Mononuclear cell (primary cell): ENCODE results near the gene CIAO2A. TPM values are rescaled to one million over a fixed set of nuclear protein-coding genes. Genes with fewer than 3 reads are reported as not detected.
"Not testable (repeated sequence)": the region's sequence is repeated elsewhere in the genome, so short reads cannot be mapped to it uniquely, and the experiment has no call there.

Experiments used
- H3K27me3 ChIP-seq: 2 replicates; pipeline ENCODE4 v1.6.0; 2011; ENCODE audit warnings: low read length, control low read depth; ENCODE audit not compliant: insufficient read depth
- H3K4me1 ChIP-seq: 2 replicates; pipeline ENCODE4 v1.5.1; 2011; ENCODE audit warnings: mild to moderate bottlenecking, low read length, control low read depth; ENCODE audit not compliant: insufficient read depth
- H3K4me3 ChIP-seq: 2 replicates; pipeline ENCODE4 v1.5.1; 2011; ENCODE audit warnings: mild to moderate bottlenecking, low read length, moderate library complexity
- H3K9me3 ChIP-seq: 2 replicates; pipeline ENCODE4 v1.5.1; 2011; ENCODE audit warnings: low read depth, mild to moderate bottlenecking, control low read depth, low read length
- total RNA-seq: library from RNA; depleted of rRNA; stranded (reverse); fragments of >200 nt; gene quantifications from one replicate; pipeline ENCODE4 v1.2.3, GENCODE V29; 2012

CIAO2A gene
- total RNA-seq, 1 donor = 47.9 TPM

GRCh38 chr15:64122444-64122843, 28.8 kb upstream of the CIAO2A start:
- Histone ChIP-seq H3K9me3 (no peaks in the 10 kb centered on the region), H3K27me3 (no peaks in the 10 kb centered on the region), H3K4me1 (no peaks in the 10 kb centered on the region), H3K4me3 (no peak overlapping the region)

- H3K9me3 ChIP-seq = no peaks in the 10 kb centered on the region
- H3K27me3 ChIP-seq = no peaks in the 10 kb centered on the region
- no peak overlapping the region for H3K4me3 ChIP-seq
- H3K4me1 ChIP-seq = no peaks in the 10 kb centered on the region
These were observed 28.0 kb upstream of the CIAO2A start for GRCh38 chr15:64121614-64122013.

GRCh38 chr15:64120322-64120721, 26.7 kb upstream of the CIAO2A start:
- H3K4me1 ChIP-seq, H3K4me3 ChIP-seq, H3K9me3 ChIP-seq, H3K27me3 ChIP-seq: not testable (repeated sequence)

DNA sequence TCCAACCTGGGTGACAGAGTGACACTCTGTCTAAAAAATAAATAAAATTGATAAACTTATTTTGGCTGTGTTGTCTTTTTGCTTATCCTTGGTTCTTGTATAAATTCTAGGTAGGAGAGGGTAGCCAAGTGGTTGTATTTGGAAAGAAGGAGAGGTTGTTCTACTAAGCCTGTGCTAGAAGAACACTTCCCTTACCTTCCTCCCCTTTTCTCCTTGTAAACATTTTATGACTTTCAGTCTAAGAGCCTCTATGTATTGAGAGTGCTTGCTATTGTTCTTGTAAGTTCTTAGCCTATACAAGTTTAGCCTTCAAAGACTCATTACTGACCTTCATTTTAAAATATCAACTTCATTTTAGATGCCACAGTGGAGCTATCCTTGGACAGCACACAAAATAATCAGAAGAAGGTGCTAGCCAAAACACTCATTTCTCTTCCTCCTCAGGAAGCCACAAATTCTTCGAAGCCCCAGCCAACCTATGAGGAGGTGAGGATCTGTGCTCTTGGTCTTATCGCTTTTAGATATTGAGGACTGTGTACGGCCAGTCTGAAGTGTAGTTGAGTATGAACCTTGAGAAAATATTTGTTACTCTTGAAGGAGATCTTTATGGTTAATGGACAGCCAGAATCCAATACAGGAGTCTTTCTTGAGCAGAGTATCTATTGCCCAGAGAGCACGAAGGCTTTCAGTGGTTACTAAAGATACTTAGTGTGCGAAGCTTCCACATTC, 24.3 kb upstream of the CIAO2A start:
- H3K4me3 ChIP-seq = no peak overlapping the region
- no peaks in the 10 kb centered on the region for H3K9me3 ChIP-seq
- peaks cover 13% of the 10 kb centered on the region for H3K4me1 ChIP-seq
- no peaks in the 10 kb centered on the region for H3K27me3 ChIP-seq

GRCh38 chr15:64112904-64113303, 19.3 kb upstream of the CIAO2A start:
- Histone ChIP-seq H3K4me3 (no peak overlapping the region), H3K27me3 (no peaks in the 10 kb centered on the region), H3K9me3 (no peaks in the 10 kb centered on the region), H3K4me1 (peaks cover 57% of the 10 kb centered on the region)

- no peaks in the 10 kb centered on the region for H3K27me3 ChIP-seq
- H3K4me1 ChIP-seq = peaks cover 63% of the 10 kb centered on the region
- H3K4me3 ChIP-seq = no peak overlapping the region
- no peaks in the 10 kb centered on the region for H3K9me3 ChIP-seq
These were observed 18.6 kb upstream of the CIAO2A start for GRCh38 chr15:64112073-64112772.

GRCh38 chr15:64111679-64112050, 18.0 kb upstream of the CIAO2A start:
- Histone ChIP-seq H3K4me3 (no peak overlapping the region), H3K4me1 (peaks cover 67% of the 10 kb centered on the region), H3K9me3 (no peaks in the 10 kb centered on the region)

GRCh38 chr15:64110950-64111678, 17.5 kb upstream of the CIAO2A start:
- H3K4me3 ChIP-seq = no peak overlapping the region

More at GRCh38 chr15:64111679-64112050, 18.0 kb upstream of the CIAO2A start:
- H3K27me3 ChIP-seq = no peaks in the 10 kb centered on the region

GRCh38 chr15:64110108-64110701, 16.6 kb upstream of the CIAO2A start:
- not testable (repeated sequence) for H3K27me3 ChIP-seq, H3K9me3 ChIP-seq
- peaks cover 76% of the 10 kb centered on the region for H3K4me1 ChIP-seq

More at GRCh38 chr15:64110950-64111678, 17.5 kb upstream of the CIAO2A start:
- H3K4me1 ChIP-seq = peaks cover 73% of the 10 kb centered on the region
- H3K9me3 ChIP-seq = no peaks in the 10 kb centered on the region
- H3K27me3 ChIP-seq = no peaks in the 10 kb centered on the region

GRCh38 chr15:64107337-64107736, 13.7 kb upstream of the CIAO2A start:
- Histone ChIP-seq H3K4me1 (peaks cover 69% of the 10 kb centered on the region), H3K27me3 (no peaks in the 10 kb centered on the region)

More at GRCh38 chr15:64110108-64110701, 16.6 kb upstream of the CIAO2A start:
- not testable (repeated sequence) for H3K4me3 ChIP-seq

GRCh38 chr15:64105113-64105704, 11.6 kb upstream of the CIAO2A start:
- H3K4me3 ChIP-seq = no peak overlapping the region
- no peaks in the 10 kb centered on the region for H3K27me3 ChIP-seq
- no peaks in the 10 kb centered on the region for H3K9me3 ChIP-seq
- H3K4me1 ChIP-seq = peaks cover 59% of the 10 kb centered on the region

More at GRCh38 chr15:64107337-64107736, 13.7 kb upstream of the CIAO2A start:
- Histone ChIP-seq H3K4me3 (no peak overlapping the region), H3K9me3 (no peaks in the 10 kb centered on the region)

- Histone ChIP-seq H3K4me3 (no peak overlapping the region), H3K27me3 (no peaks in the 10 kb centered on the region), H3K4me1 (peaks cover 64% of the 10 kb centered on the region), H3K9me3 (no peaks in the 10 kb centered on the region)
These were observed 8.9 kb upstream of the CIAO2A start for GRCh38 chr15:64102497-64102896.

DNA sequence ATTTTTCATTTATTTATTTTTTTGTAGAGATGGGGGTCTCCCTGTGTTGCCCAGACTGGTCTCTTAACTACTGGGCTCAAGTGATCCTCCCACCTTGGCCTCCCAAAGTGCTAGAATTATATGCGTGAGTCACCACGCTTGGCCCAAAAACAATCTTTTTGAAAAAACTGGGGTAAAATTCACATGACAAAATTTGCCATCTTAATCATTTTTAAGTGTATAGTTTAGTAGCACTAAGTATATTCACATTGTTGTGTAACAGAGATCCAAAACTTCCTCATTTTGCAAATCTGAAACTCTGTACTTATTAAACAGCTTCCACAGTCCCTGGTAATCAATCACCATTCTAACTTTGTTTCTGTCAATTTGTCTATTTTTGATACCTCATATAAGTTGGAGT, 7.3 kb upstream of the CIAO2A start:
- no peaks in the 10 kb centered on the region for H3K27me3 ChIP-seq
- H3K9me3 ChIP-seq = no peaks in the 10 kb centered on the region
- H3K4me1 ChIP-seq = peaks cover 65% of the 10 kb centered on the region
- no peak overlapping the region for H3K4me3 ChIP-seq

DNA sequence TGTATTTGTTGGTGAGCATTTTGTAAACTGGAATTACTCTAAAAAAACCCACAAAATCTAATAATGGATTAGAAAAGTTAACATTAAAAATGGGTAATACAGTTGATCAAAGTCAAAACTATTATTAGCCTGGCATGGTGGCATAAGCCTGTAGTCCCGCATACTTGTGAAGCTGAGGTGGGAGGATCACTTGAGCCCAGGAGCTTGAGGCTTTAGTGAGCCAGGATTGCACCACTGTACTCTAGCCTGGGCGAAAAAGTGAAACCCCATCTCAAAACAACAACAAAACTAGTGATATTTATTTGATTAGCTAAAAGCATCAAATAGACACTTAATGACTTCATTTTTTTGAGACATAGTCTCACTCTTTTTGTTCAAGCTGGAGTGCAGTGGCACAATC, 5.7 kb upstream of the CIAO2A start:
- no peaks in the 10 kb centered on the region for H3K27me3 ChIP-seq
- no peak overlapping the region for H3K4me3 ChIP-seq
- no peaks in the 10 kb centered on the region for H3K9me3 ChIP-seq
- peaks cover 63% of the 10 kb centered on the region for H3K4me1 ChIP-seq
